ENCODE results near the gene TMEM184B.

DNA sequence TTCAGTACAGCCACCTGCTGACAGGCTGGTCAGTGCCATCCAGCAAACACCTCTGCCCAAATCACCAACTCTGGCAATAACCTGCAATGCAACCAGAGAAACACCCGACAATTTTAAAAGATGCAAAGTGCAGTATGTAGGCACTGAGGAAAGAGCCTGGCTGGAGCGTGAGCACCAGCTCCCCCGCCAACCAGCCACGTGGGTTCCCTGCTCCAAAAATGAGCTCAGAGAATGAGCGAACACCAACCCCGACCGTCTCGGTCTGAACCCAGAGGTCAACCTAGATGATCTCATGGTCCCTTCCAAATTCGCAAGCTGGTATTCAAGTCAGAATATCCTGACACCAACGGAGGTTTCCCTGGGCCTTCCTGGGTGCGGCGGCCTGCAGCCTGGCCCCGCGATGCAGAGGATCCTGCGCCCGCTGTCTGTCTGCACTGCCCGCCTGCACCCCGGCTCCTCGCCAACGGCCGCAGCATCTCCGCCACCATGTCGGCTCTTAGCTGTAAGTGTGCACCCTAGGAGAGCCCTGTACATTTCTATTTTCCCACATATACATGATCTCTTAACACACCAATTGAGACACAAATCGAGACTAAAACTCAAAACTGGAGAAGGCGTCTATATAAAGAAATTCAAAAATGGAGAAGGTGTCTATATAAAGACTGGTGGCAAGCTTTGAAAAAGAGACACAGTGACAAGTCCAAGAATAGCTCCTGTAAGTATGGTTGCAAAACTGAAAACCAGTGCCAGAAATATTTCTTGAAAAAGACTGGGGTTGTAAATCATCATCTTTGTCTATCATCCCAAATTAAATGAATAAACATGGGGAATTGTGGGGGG is 22.8 kb downstream of the TMEM184B start:
- TF ChIP-seq, protein P1, sequence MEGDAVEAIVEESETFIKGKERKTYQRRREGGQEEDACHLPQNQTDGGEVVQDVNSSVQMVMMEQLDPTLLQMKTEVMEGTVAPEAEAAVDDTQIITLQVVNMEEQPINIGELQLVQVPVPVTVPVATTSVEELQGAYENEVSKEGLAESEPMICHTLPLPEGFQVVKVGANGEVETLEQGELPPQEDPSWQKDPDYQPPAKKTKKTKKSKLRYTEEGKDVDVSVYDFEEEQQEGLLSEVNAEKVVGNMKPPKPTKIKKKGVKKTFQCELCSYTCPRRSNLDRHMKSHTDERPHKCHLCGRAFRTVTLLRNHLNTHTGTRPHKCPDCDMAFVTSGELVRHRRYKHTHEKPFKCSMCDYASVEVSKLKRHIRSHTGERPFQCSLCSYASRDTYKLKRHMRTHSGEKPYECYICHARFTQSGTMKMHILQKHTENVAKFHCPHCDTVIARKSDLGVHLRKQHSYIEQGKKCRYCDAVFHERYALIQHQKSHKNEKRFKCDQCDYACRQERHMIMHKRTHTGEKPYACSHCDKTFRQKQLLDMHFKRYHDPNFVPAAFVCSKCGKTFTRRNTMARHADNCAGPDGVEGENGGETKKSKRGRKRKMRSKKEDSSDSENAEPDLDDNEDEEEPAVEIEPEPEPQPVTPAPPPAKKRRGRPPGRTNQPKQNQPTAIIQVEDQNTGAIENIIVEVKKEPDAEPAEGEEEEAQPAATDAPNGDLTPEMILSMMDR (IDR thresholded peaks at IDR 0.05; ENCODE audit: low read depth, low read length, missing input control) = no peak
- no peak for TF ChIP-seq RAD21 (IDR thresholded peaks at IDR 0.05)

All from liver (tissue), 3 donors.